ENCODE measurements around the gene CTNNA3.

CTNNA3 gene

DNA sequence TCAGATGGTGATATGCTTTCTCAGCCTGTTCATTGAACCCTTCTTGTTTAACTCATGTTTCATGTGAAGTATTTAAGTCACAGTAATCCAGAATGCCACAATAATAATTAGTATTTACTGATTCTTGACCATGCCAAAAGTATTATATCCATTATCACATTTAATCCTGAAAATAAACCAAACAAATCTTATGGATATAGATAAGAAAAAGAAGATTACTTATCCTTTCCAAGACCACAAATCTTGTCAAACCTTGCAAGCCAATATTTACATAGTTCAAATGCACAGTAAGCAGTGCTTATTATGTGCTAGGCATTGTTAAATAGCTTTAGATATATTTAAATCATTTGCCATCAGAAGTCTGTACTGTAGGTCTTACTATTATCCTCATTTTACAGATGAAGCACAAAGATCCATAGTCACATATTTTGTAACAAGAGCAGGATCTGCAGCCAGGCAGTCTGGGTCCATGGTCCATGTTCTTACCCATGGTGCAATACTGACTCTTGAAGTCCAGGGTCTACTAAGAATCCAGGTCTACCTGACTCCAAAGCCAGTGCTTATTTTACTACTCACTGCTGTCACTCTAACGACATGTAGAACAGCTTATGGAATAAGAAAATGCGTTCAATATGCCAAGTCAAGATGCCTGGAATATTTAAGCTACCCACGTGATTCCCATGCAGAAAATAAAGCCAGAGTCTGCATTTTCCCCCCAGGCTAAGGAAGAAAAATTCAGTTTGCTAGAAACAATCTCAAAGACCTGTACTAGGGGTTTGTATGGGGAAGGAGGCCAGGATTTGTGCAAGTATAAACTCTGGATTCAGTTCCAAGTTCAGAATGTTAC lies 1755.0 kb downstream of the CTNNA3 start:
- peak; percentile 80 for DNase-seq (ENCODE audit: low read depth)
- TF ChIP-seq, protein P1, sequence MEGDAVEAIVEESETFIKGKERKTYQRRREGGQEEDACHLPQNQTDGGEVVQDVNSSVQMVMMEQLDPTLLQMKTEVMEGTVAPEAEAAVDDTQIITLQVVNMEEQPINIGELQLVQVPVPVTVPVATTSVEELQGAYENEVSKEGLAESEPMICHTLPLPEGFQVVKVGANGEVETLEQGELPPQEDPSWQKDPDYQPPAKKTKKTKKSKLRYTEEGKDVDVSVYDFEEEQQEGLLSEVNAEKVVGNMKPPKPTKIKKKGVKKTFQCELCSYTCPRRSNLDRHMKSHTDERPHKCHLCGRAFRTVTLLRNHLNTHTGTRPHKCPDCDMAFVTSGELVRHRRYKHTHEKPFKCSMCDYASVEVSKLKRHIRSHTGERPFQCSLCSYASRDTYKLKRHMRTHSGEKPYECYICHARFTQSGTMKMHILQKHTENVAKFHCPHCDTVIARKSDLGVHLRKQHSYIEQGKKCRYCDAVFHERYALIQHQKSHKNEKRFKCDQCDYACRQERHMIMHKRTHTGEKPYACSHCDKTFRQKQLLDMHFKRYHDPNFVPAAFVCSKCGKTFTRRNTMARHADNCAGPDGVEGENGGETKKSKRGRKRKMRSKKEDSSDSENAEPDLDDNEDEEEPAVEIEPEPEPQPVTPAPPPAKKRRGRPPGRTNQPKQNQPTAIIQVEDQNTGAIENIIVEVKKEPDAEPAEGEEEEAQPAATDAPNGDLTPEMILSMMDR (conservative IDR thresholded peaks at IDR 0.05; ENCODE audit: low read depth, low read length) = no peak
- no peak overlapping the region for H3K4me3 ChIP-seq (ENCODE audit: low read length)

DNA sequence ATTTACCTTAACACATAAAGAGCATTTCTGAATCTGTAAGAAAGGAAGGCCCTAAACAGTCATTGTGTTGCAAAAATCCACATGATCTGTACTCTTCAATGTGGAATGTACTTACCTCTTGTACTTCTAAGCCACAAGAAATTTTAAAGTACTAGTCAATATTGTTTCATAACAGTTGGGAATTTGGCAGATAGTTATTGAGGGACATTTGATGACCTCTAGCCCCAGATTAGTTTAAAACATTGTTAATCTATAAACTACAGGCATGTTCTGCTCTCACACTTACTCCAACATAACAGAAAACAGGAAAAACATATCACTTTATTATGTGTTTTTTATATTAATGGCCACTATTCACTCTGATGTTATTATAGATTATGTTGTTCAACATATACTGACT lies 1755.9 kb downstream of the CTNNA3 start:
- H3K4me3 ChIP-seq (ENCODE audit: low read length) = no peak overlapping the region
- no peak for DNase-seq (ENCODE audit: low read depth)
- TF ChIP-seq, protein P1 (conservative IDR thresholded peaks at IDR 0.05; ENCODE audit: low read depth, low read length) = no peak

DNA sequence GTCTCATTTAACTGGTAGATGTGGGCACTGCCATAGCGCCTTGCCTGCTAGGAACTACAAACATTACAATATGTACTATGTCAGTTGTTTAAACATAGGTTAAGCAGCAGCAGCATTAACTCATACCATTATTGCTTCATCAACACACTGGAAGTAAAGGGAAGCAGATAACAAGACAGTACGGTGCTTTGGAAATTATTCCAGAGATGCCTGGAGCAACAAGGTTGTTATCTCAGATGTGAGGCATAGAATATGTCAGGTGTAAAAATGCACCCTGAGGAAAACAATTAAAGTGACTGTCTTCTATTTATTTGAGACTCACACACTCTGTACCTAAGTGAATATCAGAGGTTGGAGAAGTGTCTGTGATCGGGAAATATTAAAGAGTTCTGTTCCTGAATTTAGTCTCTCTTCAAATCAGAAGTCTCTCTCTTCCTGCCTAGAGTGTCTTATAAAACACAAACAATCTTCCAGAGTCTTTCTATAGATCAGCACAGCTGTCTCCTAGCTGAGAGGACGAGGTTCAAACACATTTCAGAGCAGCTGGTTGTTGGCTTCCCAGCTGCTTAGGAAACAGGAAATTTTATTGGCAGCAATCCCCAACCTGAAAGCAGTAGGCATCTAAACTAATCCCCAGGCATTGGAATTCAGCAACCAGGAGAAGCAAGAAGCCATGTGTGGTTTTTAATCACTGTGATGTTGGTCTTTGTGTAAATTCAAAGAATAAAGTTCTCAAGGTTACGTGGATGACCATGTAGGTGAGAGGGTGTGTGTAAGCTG lies 1764.5 kb downstream of the CTNNA3 start:
- no peak overlapping the region for H3K4me3 ChIP-seq (ENCODE audit: low read length)
- TF ChIP-seq, protein P1 (conservative IDR thresholded peaks at IDR 0.05; ENCODE audit: low read depth, low read length) = no peak
- DNase-seq (ENCODE audit: low read depth) = peak; percentile 64

DNA sequence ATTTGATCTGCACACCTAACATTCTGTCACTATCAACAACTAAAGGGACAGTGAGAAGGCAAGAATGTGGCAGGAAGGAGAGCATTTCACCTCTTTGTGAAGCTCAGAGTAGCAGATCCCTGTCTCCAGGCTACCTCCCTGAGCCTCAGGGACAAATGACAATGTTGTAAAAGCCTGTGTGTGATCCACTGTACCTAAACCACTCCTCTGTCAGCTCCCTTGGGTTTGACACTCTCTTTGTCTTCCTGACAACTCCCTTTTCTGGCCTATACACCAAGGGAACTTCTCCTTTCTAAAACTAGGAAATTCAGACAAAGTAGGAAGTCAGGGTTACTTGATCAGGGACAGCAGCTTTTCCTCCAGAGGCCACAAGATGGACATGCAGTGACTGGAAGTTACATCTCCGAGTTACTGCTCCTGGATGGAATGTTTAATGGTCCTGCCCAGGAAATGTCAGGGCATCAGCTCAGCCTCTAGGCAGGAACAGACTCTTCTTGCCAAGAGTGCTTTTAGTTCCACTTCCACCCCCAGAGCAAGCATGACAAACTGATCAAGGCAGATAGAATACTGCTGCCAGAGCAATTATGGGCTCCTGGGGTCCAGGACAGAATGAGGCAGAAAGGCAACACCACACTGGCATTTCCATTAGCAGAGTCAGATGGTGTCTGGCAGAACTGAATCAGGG lies 1784.7 kb downstream of the CTNNA3 start:
- TF ChIP-seq, protein P1 (conservative IDR thresholded peaks at IDR 0.05; ENCODE audit: low read depth, low read length) = no peak
- H3K4me3 ChIP-seq (ENCODE audit: low read length) = no peak overlapping the region
- DNase-seq (ENCODE audit: low read depth) = no peak

DNA sequence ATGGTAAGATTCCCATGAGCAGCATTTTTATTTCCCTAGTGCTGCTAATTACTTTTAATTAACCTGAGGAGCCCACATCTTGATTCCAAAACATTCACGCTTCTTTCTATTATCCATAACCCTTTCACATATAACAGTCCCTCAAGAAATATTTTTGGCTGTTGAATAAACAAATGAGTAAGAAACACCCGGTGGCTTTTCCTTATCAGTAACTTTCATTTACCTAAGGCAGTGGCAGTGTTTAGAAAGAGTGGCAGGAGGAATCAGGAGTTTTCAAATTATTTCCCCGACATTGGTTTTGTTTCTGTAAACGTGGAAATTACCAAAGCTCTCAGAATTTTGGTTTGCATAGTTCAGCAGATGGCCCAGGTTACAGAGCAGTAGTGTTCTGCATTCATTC lies 1785.8 kb downstream of the CTNNA3 start:
- TF ChIP-seq, protein P1 (conservative IDR thresholded peaks at IDR 0.05; ENCODE audit: low read depth, low read length) = no peak
- DNase-seq (ENCODE audit: low read depth) = no peak
- H3K4me3 ChIP-seq (ENCODE audit: low read length) = no peak overlapping the region

DNA sequence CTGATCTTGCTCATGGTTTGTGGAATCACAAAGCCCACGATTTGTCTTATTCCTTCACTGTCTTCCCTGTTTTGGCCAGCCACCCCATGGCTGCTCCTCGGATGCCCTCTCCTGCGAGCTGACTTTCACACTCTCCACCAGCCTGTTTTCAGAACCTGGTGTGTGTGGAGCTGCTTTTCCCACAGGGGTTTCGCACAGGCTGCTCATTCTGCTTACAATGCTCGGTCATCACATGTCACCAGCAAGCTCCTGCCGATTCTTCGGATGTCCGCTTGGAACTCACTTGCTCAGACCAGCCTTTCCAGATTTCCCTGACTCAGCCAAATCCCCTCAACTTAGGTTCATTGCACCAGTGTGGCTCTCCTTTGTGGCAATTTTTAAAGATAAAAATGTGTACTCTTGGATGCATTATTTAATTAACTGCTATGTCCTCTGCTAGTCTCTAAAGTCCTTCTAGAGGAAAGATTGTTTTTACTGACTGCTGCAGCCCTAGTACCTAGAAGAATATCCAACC lies 1788.7 kb downstream of the CTNNA3 start:
- TF ChIP-seq, protein P1 (conservative IDR thresholded peaks at IDR 0.05; ENCODE audit: low read depth, low read length) = no peak
- DNase-seq (ENCODE audit: low read depth) = no peak
- no peak overlapping the region for H3K4me3 ChIP-seq (ENCODE audit: low read length)

Measured in retinal pigment epithelial cell (primary cell).